Uterus (tissue), 4 donors: ENCODE data around the gene TSC22D2. TPM values are rescaled to one million over a fixed set of nuclear protein-coding genes. Genes with fewer than 3 reads are reported as not detected.

Experiments
- DNase-seq, 2 donors: peaks; one replicate each; pipeline ENCODE4 v3.0.0-alpha.2; 2019 to 2020
- H3K27ac ChIP-seq, 2 donors: fragments of 200-600 bp; sonication (generic); 1 replicate in 1 of 2; 2 replicates in 1 of 2; pipeline ENCODE4 v1.5.1; 2016 to 2018
- H3K27me3 ChIP-seq, 2 donors: fragments of 200-600 bp; sonication (generic); one replicate each; pipeline ENCODE4 v1.5.1; 2018 to 2019; ENCODE audit warnings: control low read depth in 1 of 2
- H3K36me3 ChIP-seq, 2 donors: fragments of 200-600 bp; sonication (generic); one replicate each; pipeline ENCODE4 v1.5.1; 2019; ENCODE audit warnings: control low read depth in 1 of 2
- H3K4me1 ChIP-seq, 2 donors: fragments of 200-600 bp; sonication (generic); one replicate each; pipeline ENCODE4 v1.5.1; 2018 to 2019; ENCODE audit warnings: control low read depth in 1 of 2
- H3K4me3 ChIP-seq, 2 donors: fragments of 200-600 bp; sonication (generic); 1 replicate in 1 of 2; 2 replicates in 1 of 2; pipeline ENCODE4 v1.5.1; 2018 to 2019; ENCODE audit warnings: mild to moderate bottlenecking in 1 of 2
- H3K9me3 ChIP-seq, 2 donors: fragments of 200-600 bp; sonication (generic); one replicate each; pipeline ENCODE4 v1.5.1; 2019; ENCODE audit warnings: control low read depth in 1 of 2
- CTCF ChIP-seq, 4 experiments: fragments of 200-600 bp in 2 of 4; fragments of 450-650 bp in 2 of 4; sonication (generic) in 2 of 4; IDR thresholded peaks; one replicate each; pipeline ENCODE4 v1.5.1; 2016 to 2019; ENCODE audit warnings: antibody characterized with exemption in 4 of 4, mild to moderate bottlenecking in 2 of 4, moderate library complexity in 1 of 4
- POLR2A ChIP-seq, 2 donors: fragments of 450-650 bp; IDR thresholded peaks; one replicate each; pipeline ENCODE4 v1.6.1; 2016; ENCODE audit warnings: antibody characterized with exemption in 2 of 2, mild to moderate bottlenecking in 1 of 2, moderate library complexity in 1 of 2
- intact Hi-C: fragments of 100-400 bp; cut with DNase I; formaldehyde crosslinking; loops from one replicate; pipeline ENCODE4 v1.15.1; 2023; ENCODE audit warnings: low total_unique reads
- total RNA-seq, 4 donors: library from RNA; depleted of rRNA in 3 of 4; stranded (reverse); fragments of >200 nt in 3 of 4; gene quantifications; one replicate each; pipeline versions ENCODE4 v1.1.0 to v1.2.4, GENCODE V29; 2014 to 2023
- donor health status: DM: yes; HTN: yes; CAD: no.

TSC22D2 gene
- total RNA-seq, 4 donors from 2014 or later: 11.8 to 60.5 (median 23.6) TPM

- H3K27ac ChIP-seq: no peak overlapping the region
- no peaks in the 10 kb centered on the region for H3K36me3 ChIP-seq
- no peak overlapping the region for H3K4me3 ChIP-seq
- no peaks in the 10 kb centered on the region for H3K4me1 ChIP-seq
- no peaks in the 10 kb centered on the region for H3K27me3 ChIP-seq
- intact Hi-C loops: no loop called here
- H3K9me3 ChIP-seq: no peaks in the 10 kb centered on the region
- no peak for TF ChIP-seq CTCF (IDR thresholded peaks at IDR 0.05)
- no peak for TF ChIP-seq POLR2A (IDR thresholded peaks at IDR 0.05)
- no peak for DNase-seq
These were observed 103.2 kb downstream of the TSC22D2 start for GRCh38 chr3:150511122-150511821.

- TF ChIP-seq CTCF (IDR thresholded peaks at IDR 0.05): no peak
- TF ChIP-seq POLR2A (IDR thresholded peaks at IDR 0.05): no peak
- Histone ChIP-seq H3K27me3 (no peaks in the 10 kb centered on the region), H3K4me1 (no peaks in the 10 kb centered on the region), H3K9me3 (no peaks in the 10 kb centered on the region), H3K4me3 (no peak overlapping the region), H3K27ac (no peak overlapping the region), H3K36me3 (no peaks in the 10 kb centered on the region)
- no peak for DNase-seq
- intact Hi-C loops: no loop called here
These were observed 107.1 kb downstream of the TSC22D2 start for GRCh38 chr3:150515210-150515609.

Other genes with a start within 250 kb of the TSC22D2 start
- 100 to 1,000 TPM in 1 of 4 donors, 10 to 100 TPM in 3; 77.4 to 151 (median 83.8) TPM for gene SERP1, start 138.2 kb downstream of the TSC22D2 start, total RNA-seq
- gene EIF2A, start 138.5 kb downstream of the TSC22D2 start, total RNA-seq: 100 to 1,000 TPM; 112 to 266 (median 187) TPM
- 100 to 1,000 TPM in 3 of 4 donors, 10 to 100 TPM in 1; 98.0 to 158 (median 111) TPM for gene SELENOT, start 195.0 kb downstream of the TSC22D2 start, total RNA-seq